DND-41 (cell line): Measurements from ENCODE around the gene DOP1B.

Experiments used
- CTCF ChIP-seq: IDR thresholded peaks from 2 replicates; pipeline ENCODE4 v1.5.1; 2012; ENCODE audit warnings: borderline replicate concordance, low read length, moderate library complexity, mild to moderate bottlenecking; ENCODE audit not compliant: poor library complexity, severe bottlenecking; ENCODE audit errors: extremely low read depth
- EZH2 ChIP-seq: IDR thresholded peaks from 3 replicates; pipeline ENCODE4 v1.6.1; 2012; ENCODE audit warnings: borderline replicate concordance, low read depth, mild to moderate bottlenecking, moderate library complexity, low read length, inconsistent platforms; ENCODE audit not compliant: severe bottlenecking

- no peak for TF ChIP-seq EZH2
- TF ChIP-seq CTCF, result no peak
These were observed 247 bp upstream of the DOP1B start for GRCh38 chr21:36156339-36156814.
